Activated naive CD4-positive, alpha-beta T cell treated with anti-CD3 and anti-CD28 coated beads for 36 hours (primary cell): ENCODE results near the gene KCNMA1. TPM values are rescaled to one million over a fixed set of nuclear protein-coding genes. Genes with fewer than 3 reads are reported as not detected.

ENCODE experiments used
- CTCF ChIA-PET: fragments of 350-600 bp; sonication (Branson Sonifier 250); formaldehyde crosslinking; loops from one replicate; lab custom pipeline; 2021; ENCODE audit warnings: antibody characterized with exemption; lab: Charles Lee
- DNase-seq: peaks from one replicate; pipeline ENCODE4 v3.0.0-alpha.2; 2020
- H3K27ac Mint-ChIP-seq: one replicate; pipeline ENCODE4 v1.8.0; 2021; ENCODE audit warnings: mild to moderate bottlenecking, mixed read lengths
- H3K27me3 Mint-ChIP-seq: one replicate; pipeline ENCODE4 v1.8.0; 2021; ENCODE audit warnings: low read depth, mixed read lengths
- H3K36me3 Mint-ChIP-seq: one replicate; pipeline ENCODE4 v1.8.0; 2021; ENCODE audit warnings: low read depth, mixed read lengths
- H3K4me1 Mint-ChIP-seq: one replicate; pipeline ENCODE4 v1.8.0; 2021; ENCODE audit warnings: low read depth, mixed read lengths
- H3K4me3 Mint-ChIP-seq: one replicate; pipeline ENCODE4 v1.8.0; 2021; ENCODE audit warnings: mild to moderate bottlenecking, moderate library complexity, mixed read lengths
- H3K9me3 Mint-ChIP-seq: one replicate; pipeline ENCODE4 v1.8.0; 2021; ENCODE audit warnings: mixed read lengths
- intact Hi-C: fragments of 100-400 bp; cut with micrococcal nuclease; formaldehyde crosslinking; loops from one replicate; pipeline ENCODE4 v1.15.1; 2023
- total RNA-seq, 2 experiments: library from RNA; stranded (reverse); gene quantifications; one replicate each; pipeline ENCODE4 v1.2.3, GENCODE V29; 2021

KCNMA1 gene
- total RNA-seq, 2 experiments from 2014 or later: not detected

DNA sequence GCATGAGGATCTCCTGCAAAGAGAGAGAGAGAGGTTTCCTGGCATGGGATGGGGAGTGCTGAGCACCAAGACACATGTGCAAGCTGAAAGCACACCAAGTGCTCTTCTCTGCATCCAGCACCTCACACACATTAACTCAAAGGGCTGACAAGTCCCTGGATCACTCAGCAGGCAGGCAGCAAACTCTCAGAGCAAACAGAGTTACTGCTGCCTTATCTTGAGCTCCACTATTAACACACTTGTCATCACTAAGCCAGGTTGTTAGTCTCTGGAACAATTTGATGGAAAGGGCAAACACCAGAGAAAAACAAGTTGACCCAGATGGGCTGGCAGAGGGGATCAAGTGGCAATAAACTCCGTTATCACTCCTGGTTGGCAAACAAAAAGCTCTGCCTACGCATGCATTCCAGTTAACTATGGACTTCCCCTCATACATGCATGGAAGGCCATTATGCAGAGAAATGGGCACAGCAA is 349.9 kb downstream of the KCNMA1 start:
- no peak overlapping the region for H3K27ac Mint-ChIP-seq
- H3K36me3 Mint-ChIP-seq: no peaks in the 10 kb centered on the region
- intact Hi-C loops: no loop called here
- H3K27me3 Mint-ChIP-seq: peaks cover 9% of the 10 kb centered on the region
- no peaks in the 10 kb centered on the region for H3K9me3 Mint-ChIP-seq
- no peaks in the 10 kb centered on the region for H3K4me1 Mint-ChIP-seq
- no peak overlapping the region for H3K4me3 Mint-ChIP-seq
- no peak for DNase-seq
- CTCF ChIA-PET: no interaction called here

GRCh38 chr10:77286531-77287508 is 350.8 kb downstream of the KCNMA1 start:
- Mint-ChIP-seq H3K9me3 (no peaks in the 10 kb centered on the region), H3K4me1 (no peaks in the 10 kb centered on the region), H3K27ac (no peak overlapping the region), H3K27me3 (peaks cover 9% of the 10 kb centered on the region), H3K36me3 (no peaks in the 10 kb centered on the region), H3K4me3 (no peak overlapping the region)
- no peak for DNase-seq
- intact Hi-C loops: no loop called here
- CTCF ChIA-PET: no interaction called here

DNA sequence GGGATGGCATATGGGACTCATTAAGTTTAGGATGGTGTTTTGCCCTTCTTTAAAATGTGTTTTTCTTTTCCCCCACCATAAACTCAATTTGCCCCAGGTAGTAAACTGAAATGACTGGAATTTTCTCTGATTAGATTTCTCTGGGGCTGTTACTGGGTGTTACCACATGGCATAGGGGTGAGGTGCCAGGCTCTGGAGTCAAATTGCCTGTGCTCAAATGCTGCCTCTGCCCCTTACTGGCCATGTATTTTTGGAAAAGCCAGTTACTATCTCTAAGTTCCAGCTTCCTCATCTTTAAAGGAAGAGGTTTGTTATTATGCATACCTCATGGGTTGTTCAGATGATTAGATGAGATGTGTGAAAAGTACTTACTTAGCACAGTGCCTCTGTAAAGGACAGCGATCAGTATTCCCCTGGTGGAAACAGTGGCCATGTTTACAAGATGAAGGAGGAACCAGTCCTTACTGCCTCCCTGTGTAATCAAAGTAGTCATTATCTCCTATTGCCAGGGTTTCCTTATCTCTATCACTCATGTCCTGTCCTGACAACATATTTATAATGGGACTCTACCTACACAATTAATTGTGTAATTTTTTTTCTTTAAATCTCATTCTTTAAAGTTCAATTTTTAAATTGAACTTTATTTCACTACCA is 352.0 kb downstream of the KCNMA1 start:
- H3K4me3 Mint-ChIP-seq: no peak overlapping the region
- no peaks in the 10 kb centered on the region for H3K4me1 Mint-ChIP-seq
- H3K36me3 Mint-ChIP-seq: no peaks in the 10 kb centered on the region
- H3K27me3 Mint-ChIP-seq: peaks cover 6% of the 10 kb centered on the region
- H3K27ac Mint-ChIP-seq: no peak overlapping the region
- intact Hi-C loops: no loop called here
- CTCF ChIA-PET: no interaction called here
- DNase-seq: no peak
- no peaks in the 10 kb centered on the region for H3K9me3 Mint-ChIP-seq

DNA sequence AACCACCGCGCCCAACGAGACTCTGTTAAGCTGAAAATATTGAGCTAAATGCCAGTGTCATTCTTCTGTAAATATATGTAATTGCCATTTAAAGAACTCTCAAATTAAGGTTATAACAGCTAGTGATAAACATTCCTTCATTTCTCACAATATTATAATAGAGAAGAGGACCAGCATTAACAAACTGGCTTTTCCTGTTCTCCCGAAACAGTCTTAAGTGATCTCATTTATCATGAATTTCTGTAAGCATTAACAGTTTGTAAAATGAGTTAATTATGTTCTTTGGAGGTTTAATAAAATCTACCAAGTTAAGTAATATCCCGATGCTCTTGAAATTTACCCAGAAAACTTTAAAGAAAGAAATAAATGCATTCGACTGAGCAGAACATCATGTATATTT is 352.8 kb downstream of the KCNMA1 start:
- H3K4me1 Mint-ChIP-seq: no peaks in the 10 kb centered on the region
- intact Hi-C loops: no loop called here
- H3K4me3 Mint-ChIP-seq: no peak overlapping the region
- CTCF ChIA-PET: no interaction called here
- DNase-seq: no peak
- no peak overlapping the region for H3K27ac Mint-ChIP-seq
- peaks cover 4% of the 10 kb centered on the region for H3K9me3 Mint-ChIP-seq
- no peaks in the 10 kb centered on the region for H3K36me3 Mint-ChIP-seq
- peaks cover 10% of the 10 kb centered on the region for H3K27me3 Mint-ChIP-seq

- DNase-seq: no peak
- Mint-ChIP-seq H3K9me3 (peaks cover 6% of the 10 kb centered on the region), H3K27ac (no peak overlapping the region), H3K4me1 (no peaks in the 10 kb centered on the region), H3K36me3 (no peaks in the 10 kb centered on the region), H3K4me3 (no peak overlapping the region), H3K27me3 (peaks cover 10% of the 10 kb centered on the region)
- CTCF ChIA-PET: no interaction called here
- intact Hi-C loops: no loop called here
Measured at GRCh38 chr10:77283326-77283725, 354.3 kb downstream of the KCNMA1 start.

- no peaks in the 10 kb centered on the region for H3K36me3 Mint-ChIP-seq
- peaks cover 10% of the 10 kb centered on the region for H3K27me3 Mint-ChIP-seq
- H3K9me3 Mint-ChIP-seq: peaks cover 6% of the 10 kb centered on the region
- H3K4me3 Mint-ChIP-seq: no peak overlapping the region
- no peaks in the 10 kb centered on the region for H3K4me1 Mint-ChIP-seq
- no peak overlapping the region for H3K27ac Mint-ChIP-seq
- CTCF ChIA-PET: no interaction called here
- intact Hi-C loops: no loop called here
- no peak for DNase-seq
Measured at GRCh38 chr10:77282163-77282562, 355.4 kb downstream of the KCNMA1 start.

GRCh38 chr10:77281719-77282118 is 355.9 kb downstream of the KCNMA1 start:
- intact Hi-C loops: no loop called here
- peaks cover 6% of the 10 kb centered on the region for H3K9me3 Mint-ChIP-seq
- CTCF ChIA-PET: no interaction called here
- no peak overlapping the region for H3K27ac Mint-ChIP-seq
- no peak for DNase-seq
- H3K27me3 Mint-ChIP-seq: peaks cover 10% of the 10 kb centered on the region
- no peak overlapping the region for H3K4me3 Mint-ChIP-seq
- H3K36me3 Mint-ChIP-seq: no peaks in the 10 kb centered on the region
- no peaks in the 10 kb centered on the region for H3K4me1 Mint-ChIP-seq

DNA sequence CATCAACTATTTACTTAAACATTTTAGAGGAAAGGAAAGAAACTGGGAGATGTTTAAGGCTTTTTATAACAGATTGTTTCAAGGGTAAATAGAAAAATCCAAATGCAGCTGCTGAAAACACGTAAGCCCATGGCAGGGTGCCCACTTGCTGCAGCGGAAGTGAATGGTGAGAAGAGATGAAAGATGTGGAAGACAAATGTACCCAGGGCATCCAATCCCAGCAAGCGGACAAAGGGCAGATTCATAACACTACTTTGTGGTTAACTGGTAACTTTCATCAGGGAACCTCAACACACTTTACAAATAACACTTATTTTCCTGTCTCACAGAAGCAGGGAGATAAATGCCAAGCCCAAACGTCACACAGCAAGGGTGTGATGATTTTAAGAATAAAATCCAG is 358.4 kb downstream of the KCNMA1 start:
- peak; percentile 7 for DNase-seq
- H3K9me3 Mint-ChIP-seq: peaks cover 6% of the 10 kb centered on the region
- intact Hi-C loops: no loop called here
- no peaks in the 10 kb centered on the region for H3K36me3 Mint-ChIP-seq
- H3K4me3 Mint-ChIP-seq: no peak overlapping the region
- CTCF ChIA-PET: no interaction called here
- peaks cover 10% of the 10 kb centered on the region for H3K27me3 Mint-ChIP-seq
- H3K27ac Mint-ChIP-seq: no peak overlapping the region
- no peaks in the 10 kb centered on the region for H3K4me1 Mint-ChIP-seq

DNA sequence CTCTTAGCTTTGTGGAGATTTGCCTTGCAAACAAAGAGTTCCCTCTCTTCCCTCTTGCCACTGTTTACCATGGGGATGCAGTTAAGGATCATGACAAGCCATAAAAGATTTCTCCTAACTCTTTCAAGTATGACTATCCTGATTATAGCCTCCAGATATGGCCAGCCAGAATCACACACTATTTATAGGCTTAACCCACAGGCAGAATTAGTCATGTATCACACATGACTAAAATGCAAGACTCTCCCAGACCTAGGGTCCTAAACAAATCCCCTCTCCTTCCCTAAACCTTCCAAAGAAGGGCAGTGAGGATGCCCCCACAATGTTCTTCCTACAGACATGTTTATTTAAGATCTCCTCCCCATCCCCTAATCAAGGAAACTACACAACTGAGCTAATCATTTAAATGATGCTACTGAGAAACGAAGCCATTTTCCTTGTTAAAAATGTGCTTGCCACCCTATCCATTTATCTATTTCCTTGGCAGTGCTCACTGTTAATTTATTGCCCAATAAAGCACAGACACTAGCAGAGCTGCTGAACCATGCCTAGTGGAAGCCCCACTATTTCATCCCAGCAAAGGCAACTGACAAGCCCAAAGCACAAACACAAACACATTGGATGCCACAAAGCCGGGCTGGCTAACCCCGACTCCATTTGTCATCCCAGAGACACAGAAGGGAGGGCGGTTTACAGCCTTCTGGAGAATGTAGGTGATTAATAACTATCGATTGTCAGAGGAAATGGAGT is 363.4 kb downstream of the KCNMA1 start:
- H3K9me3 Mint-ChIP-seq: no peaks in the 10 kb centered on the region
- no peaks in the 10 kb centered on the region for H3K4me1 Mint-ChIP-seq
- intact Hi-C loops: no loop called here
- H3K4me3 Mint-ChIP-seq: no peak overlapping the region
- peaks cover 3% of the 10 kb centered on the region for H3K27me3 Mint-ChIP-seq
- no peaks in the 10 kb centered on the region for H3K36me3 Mint-ChIP-seq
- CTCF ChIA-PET: no interaction called here
- no peak for DNase-seq
- H3K27ac Mint-ChIP-seq: no peak overlapping the region

DNA sequence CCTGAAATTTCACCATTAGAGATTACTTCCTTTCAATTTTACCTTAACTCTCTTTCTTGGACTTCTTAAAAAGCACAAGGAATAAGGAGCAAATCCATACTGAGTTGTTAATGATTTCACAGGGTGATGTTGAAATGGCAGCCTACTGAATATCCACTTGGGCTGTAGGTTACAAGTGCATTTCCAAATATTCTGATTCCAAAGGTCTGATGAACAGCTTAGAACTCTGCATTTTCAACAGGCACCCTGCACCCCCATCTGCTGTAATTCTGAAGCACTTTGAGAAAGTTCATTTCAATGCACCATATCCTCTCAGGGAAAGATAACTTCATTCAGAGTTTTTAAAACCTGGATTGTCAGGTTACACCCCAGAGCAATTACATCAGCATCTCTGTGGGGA is 368.4 kb downstream of the KCNMA1 start:
- peaks cover 5% of the 10 kb centered on the region for H3K27me3 Mint-ChIP-seq
- no peaks in the 10 kb centered on the region for H3K9me3 Mint-ChIP-seq
- no peak for DNase-seq
- CTCF ChIA-PET: no interaction called here
- intact Hi-C loops: no loop called here
- H3K4me3 Mint-ChIP-seq: no peak overlapping the region
- H3K27ac Mint-ChIP-seq: no peak overlapping the region
- no peaks in the 10 kb centered on the region for H3K36me3 Mint-ChIP-seq
- H3K4me1 Mint-ChIP-seq: no peaks in the 10 kb centered on the region

DNA sequence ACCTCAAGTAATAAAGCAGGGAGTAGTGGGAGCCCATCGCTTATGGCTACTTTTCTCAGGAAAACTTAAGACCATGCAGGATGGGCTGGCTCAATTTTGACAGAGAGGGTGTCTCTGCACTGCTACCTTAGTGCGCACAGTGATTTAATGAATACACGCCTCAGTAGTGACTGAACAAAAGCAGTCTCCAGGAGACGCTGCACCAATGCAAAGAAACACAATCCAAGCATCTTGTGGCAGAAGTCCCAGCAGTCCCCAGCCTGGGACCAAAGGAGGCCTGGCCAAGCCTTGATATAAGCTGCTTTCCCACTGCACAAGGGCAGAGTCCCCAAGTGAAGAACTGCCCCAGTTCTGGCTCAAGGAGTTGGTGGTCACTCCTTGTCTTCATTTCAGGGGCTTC is 368.9 kb downstream of the KCNMA1 start:
- Mint-ChIP-seq H3K36me3 (no peaks in the 10 kb centered on the region), H3K27me3 (peaks cover 5% of the 10 kb centered on the region), H3K9me3 (no peaks in the 10 kb centered on the region), H3K27ac (no peak overlapping the region), H3K4me1 (no peaks in the 10 kb centered on the region), H3K4me3 (no peak overlapping the region)
- DNase-seq: no peak
- CTCF ChIA-PET: no interaction called here
- intact Hi-C loops: no loop called here
